ENCODE data around the gene U2AF1L4.
A peak's percentile ranks its signal among the peaks of the same experiment; 100 is the strongest.

The U2AF1L4 gene

DNA sequence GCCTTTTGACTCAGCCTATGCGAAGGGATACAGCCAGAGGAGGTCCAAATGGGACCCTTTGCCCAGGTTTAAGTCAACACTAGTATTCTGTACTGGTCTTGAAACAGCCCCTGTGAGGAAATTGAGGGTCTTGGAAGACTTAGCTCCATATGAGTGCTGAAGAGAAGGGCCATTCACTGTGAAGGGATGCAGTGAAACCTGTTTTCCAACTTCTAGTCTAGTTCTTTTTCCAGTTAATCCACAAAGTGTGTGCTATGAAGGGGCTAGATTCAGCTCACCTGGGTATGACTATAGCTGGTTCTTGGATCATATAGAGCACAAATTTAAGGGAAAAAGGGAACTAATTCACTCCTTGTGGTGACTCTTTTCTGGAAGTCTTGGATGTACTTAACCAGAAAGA is 36.8 kb downstream of the U2AF1L4 start:
- Histone ChIP-seq H3K4me3 (ENCODE audit: low read depth, low read length) (no peak overlapping the region), H3K36me3 (ENCODE audit: control insufficient read depth in 2 of 2, insufficient read depth in 1 of 2, low read length in 2 of 2) (no peaks in the 10 kb centered on the region; a peak in 1 of 3 replicates), H3K4me1 (ENCODE audit: control insufficient read depth, insufficient read depth, low read length) (0 out of 2 replicates have a peak, but pooled peaks cover 2% of the 10 kb centered on the region), H3K9me3 (ENCODE audit: control insufficient read depth, insufficient read depth, low read depth, low read length) (no peaks in the 10 kb centered on the region), H3K27ac (ENCODE audit: extremely low read depth, low read depth, low read length) (no peak overlapping the region)
- TF ChIP-seq, protein P1, sequence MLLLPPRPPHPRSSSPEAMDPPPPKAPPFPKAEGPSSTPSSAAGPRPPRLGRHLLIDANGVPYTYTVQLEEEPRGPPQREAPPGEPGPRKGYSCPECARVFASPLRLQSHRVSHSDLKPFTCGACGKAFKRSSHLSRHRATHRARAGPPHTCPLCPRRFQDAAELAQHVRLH (tag by site-specific recombination; IDR thresholded peaks at IDR 0.05) = no peak
- no peak for TF ChIP-seq MZF1 (tag by site-specific recombination; IDR thresholded peaks at IDR 0.05; ENCODE audit: borderline replicate concordance)
- no peak for TF ChIP-seq ZNF621 (tag by site-specific recombination; IDR thresholded peaks at IDR 0.05)
- no peak for TF ChIP-seq ZNF416 (tag by site-specific recombination; IDR thresholded peaks at IDR 0.05)
- no peak for TF ChIP-seq GFI1B (tag by site-specific recombination; IDR thresholded peaks at IDR 0.05)
- TF ChIP-seq SP2 (tag by site-specific recombination; IDR thresholded peaks at IDR 0.05) = no peak
- TF ChIP-seq, protein P2, sequence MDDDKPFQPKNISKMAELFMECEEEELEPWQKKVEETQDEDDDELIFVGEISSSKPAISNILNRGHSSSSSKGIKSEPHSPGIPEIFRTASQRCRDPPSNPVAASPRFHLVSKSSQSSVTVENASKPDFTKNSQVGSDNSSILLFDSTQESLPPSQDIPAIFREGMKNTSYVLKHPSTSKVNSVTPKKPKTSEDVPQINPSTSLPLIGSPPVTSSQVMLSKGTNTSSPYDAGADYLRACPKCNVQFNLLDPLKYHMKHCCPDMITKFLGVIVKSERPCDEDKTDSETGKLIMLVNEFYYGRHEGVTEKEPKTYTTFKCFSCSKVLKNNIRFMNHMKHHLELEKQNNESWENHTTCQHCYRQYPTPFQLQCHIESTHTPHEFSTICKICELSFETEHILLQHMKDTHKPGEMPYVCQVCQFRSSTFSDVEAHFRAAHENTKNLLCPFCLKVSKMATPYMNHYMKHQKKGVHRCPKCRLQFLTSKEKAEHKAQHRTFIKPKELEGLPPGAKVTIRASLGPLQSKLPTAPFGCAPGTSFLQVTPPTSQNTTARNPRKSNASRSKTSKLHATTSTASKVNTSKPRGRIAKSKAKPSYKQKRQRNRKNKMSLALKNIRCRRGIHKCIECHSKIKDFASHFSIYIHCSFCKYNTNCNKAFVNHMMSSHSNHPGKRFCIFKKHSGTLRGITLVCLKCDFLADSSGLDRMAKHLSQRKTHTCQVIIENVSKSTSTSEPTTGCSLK (tag by site-specific recombination; IDR thresholded peaks at IDR 0.05) = no peak
- TF ChIP-seq ZNF121 (tag by site-specific recombination; IDR thresholded peaks at IDR 0.05) = no peak
- CTCF ChIA-PET = interaction anchor here (0.5 to 4.2 kb wide), 7 partner anchors 14 to 259 kb away, joined by 3 to 29 read pairs (median 4); no protein-coding TSS in a partner anchor
- POLR2A ChIA-PET = interaction anchor here (0.7 to 1.4 kb wide), 6 partner anchors 7 to 112 kb away, joined by 3 to 5 read pairs (median 4); partner anchors contain the start of gene LIN37

DNA sequence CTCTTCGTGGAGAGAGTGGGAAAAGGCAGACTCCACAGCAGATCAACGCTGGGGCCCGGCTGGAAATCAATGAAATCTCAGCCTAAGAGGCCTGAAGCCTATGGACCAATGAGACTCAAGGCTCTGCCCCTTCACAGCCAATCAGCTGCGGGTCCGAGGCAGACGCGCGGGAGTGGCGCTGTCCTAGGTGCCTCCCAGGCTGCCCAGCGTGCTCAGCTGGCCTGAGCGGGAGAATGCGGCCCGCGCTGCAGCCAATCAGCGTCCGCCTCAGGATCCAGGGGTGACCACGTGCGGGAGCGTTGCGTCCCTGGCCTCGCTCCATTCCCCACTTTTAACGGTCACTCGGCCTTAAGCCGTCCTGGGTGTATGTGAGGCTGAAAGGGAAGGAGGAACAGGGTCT is 41.0 kb downstream of the U2AF1L4 start, which contains the start of gene ZBTB32:
ZBTB32 (plus strand) TSS at position 341 of the 400 bp plus-strand sequence. CDS start 10,069 bp downstream, outside the sequence.
- H3K36me3 ChIP-seq (ENCODE audit: control insufficient read depth in 2 of 2, insufficient read depth in 1 of 2, low read length in 2 of 2) = no peaks in the 10 kb centered on the region; a peak in 1 of 3 replicates
- no peak within 1 kb of the TSS for H3K4me3 ChIP-seq (ENCODE audit: low read depth, low read length)
- POLR2A ChIA-PET = interaction anchor here (1.4 kb wide), 1 partner anchor 9 kb away, joined by 3 read pairs; no protein-coding TSS in a partner anchor
- CTCF ChIA-PET = interaction anchor here (0.6 to 5.7 kb wide), 7 partner anchors 8 to 416 kb away, joined by 3 to 46 read pairs (median 4); no protein-coding TSS in a partner anchor
- TF ChIP-seq, protein P3, sequence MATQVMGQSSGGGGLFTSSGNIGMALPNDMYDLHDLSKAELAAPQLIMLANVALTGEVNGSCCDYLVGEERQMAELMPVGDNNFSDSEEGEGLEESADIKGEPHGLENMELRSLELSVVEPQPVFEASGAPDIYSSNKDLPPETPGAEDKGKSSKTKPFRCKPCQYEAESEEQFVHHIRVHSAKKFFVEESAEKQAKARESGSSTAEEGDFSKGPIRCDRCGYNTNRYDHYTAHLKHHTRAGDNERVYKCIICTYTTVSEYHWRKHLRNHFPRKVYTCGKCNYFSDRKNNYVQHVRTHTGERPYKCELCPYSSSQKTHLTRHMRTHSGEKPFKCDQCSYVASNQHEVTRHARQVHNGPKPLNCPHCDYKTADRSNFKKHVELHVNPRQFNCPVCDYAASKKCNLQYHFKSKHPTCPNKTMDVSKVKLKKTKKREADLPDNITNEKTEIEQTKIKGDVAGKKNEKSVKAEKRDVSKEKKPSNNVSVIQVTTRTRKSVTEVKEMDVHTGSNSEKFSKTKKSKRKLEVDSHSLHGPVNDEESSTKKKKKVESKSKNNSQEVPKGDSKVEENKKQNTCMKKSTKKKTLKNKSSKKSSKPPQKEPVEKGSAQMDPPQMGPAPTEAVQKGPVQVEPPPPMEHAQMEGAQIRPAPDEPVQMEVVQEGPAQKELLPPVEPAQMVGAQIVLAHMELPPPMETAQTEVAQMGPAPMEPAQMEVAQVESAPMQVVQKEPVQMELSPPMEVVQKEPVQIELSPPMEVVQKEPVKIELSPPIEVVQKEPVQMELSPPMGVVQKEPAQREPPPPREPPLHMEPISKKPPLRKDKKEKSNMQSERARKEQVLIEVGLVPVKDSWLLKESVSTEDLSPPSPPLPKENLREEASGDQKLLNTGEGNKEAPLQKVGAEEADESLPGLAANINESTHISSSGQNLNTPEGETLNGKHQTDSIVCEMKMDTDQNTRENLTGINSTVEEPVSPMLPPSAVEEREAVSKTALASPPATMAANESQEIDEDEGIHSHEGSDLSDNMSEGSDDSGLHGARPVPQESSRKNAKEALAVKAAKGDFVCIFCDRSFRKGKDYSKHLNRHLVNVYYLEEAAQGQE (tag by site-specific recombination; IDR thresholded peaks at IDR 0.05) = peak; percentile 98
- TF ChIP-seq ZNF140 (tag by site-specific recombination; IDR thresholded peaks at IDR 0.05) (no peak), ZNF157 (tag by site-specific recombination; IDR thresholded peaks at IDR 0.05) (no peak), ZNF416 (tag by site-specific recombination; IDR thresholded peaks at IDR 0.05) (no peak), ZNF175 (tag by site-specific recombination; IDR thresholded peaks at IDR 0.05) (no peak), ZNF837 (tag by site-specific recombination; IDR thresholded peaks at IDR 0.05) (no peak), ZNF558 (tag by site-specific recombination; IDR thresholded peaks at IDR 0.05) (no peak)
- TF ChIP-seq, protein P4, sequence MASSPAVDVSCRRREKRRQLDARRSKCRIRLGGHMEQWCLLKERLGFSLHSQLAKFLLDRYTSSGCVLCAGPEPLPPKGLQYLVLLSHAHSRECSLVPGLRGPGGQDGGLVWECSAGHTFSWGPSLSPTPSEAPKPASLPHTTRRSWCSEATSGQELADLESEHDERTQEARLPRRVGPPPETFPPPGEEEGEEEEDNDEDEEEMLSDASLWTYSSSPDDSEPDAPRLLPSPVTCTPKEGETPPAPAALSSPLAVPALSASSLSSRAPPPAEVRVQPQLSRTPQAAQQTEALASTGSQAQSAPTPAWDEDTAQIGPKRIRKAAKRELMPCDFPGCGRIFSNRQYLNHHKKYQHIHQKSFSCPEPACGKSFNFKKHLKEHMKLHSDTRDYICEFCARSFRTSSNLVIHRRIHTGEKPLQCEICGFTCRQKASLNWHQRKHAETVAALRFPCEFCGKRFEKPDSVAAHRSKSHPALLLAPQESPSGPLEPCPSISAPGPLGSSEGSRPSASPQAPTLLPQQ (tag by site-specific recombination; IDR thresholded peaks at IDR 0.05) = no peak
- H3K4me1 ChIP-seq (ENCODE audit: control insufficient read depth, insufficient read depth, low read length) = peaks cover 6% of the 10 kb centered on the region
- H3K9me3 ChIP-seq (ENCODE audit: control insufficient read depth, insufficient read depth, low read depth, low read length) = no peaks in the 10 kb centered on the region
- no peak within 1 kb of the TSS for H3K27ac ChIP-seq (ENCODE audit: extremely low read depth, low read depth, low read length)

Data from HEK293 (cell line).